ENCODE measurements around the gene ERBB2. TPM values are rescaled to one million over a fixed set of nuclear protein-coding genes. Genes with fewer than 3 reads are reported as not detected.

The ERBB2 gene
- total and polyA plus RNA-seq, 2 of the 13 experiments (the other 11 are each of a cell fraction or from before 2014, with no cell fraction given) = 57.7 to 64.1 TPM

GRCh38 chr17:39653662-39654331 lies 46.1 kb upstream of the ERBB2 start (continued):
- TF ChIP-seq ZNF598 (CRISPR knock-in tag; IDR thresholded peaks at IDR 0.05; ENCODE audit: borderline replicate concordance) = no peak
- TF ChIP-seq SNAPC2 (CRISPR knock-in tag; IDR thresholded peaks at IDR 0.05) = no peak
- no peak for TF ChIP-seq ZFP36 (IDR thresholded peaks at IDR 0.05; ENCODE audit: borderline replicate concordance, low read depth, low read length, partially characterized antibody)
- TF ChIP-seq SNAPC5 (CRISPR knock-in tag; IDR thresholded peaks at IDR 0.05; ENCODE audit: borderline replicate concordance) = no peak
- TF ChIP-seq NPAS2 (CRISPR knock-in tag; IDR thresholded peaks at IDR 0.05; ENCODE audit: borderline replicate concordance) = no peak
- TF ChIP-seq ZNF407 (CRISPR knock-in tag; IDR thresholded peaks at IDR 0.05; ENCODE audit: not compliant biosample characterization) = no peak
- no peak for TF ChIP-seq ZNF383 (CRISPR knock-in tag; IDR thresholded peaks at IDR 0.05; ENCODE audit: borderline replicate concordance)
- TF ChIP-seq ELK4 (CRISPR knock-in tag; IDR thresholded peaks at IDR 0.05; ENCODE audit: borderline replicate concordance) = no peak
- TF ChIP-seq NFE2L1 (CRISPR knock-in tag; IDR thresholded peaks at IDR 0.05; ENCODE audit: borderline replicate concordance) = no peak
- TF ChIP-seq NFKBIZ (CRISPR knock-in tag; IDR thresholded peaks at IDR 0.05) = no peak
- no peak for TF ChIP-seq SNAPC4 (CRISPR knock-in tag; IDR thresholded peaks at IDR 0.05)
